HG03139 (cell line): ENCODE measurements around the gene MLLT3.
A peak's percentile ranks its signal among the peaks of the same experiment; 100 is the strongest.

Experiments
- ATAC-seq: cut with Tn5 transposase; IDR thresholded peaks from one replicate; pipeline ENCODE4 v1.9.1; 2021; ENCODE audit not compliant: unreplicated experiment

The MLLT3 gene

DNA sequence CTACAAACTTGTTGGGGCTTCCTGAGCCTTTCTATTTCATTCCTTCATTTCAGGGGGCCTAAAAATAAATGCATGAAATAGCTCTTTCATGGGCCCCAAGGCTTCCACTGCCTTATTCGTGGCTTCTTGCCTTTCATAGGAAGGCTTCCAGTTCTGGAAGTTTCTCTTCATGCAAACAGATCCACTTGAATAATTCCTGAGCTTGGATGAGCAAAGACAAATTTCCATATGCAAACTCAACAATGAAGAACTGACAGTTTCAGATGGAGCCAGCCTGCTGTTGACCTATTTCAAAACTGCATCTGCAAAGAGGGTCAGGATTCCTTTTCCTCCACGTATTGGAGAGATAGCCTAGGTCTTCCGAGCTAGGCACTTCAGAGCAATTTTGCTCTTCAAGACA is 142.1 kb downstream of the MLLT3 start:
- ATAC-seq = peak; percentile 13

DNA sequence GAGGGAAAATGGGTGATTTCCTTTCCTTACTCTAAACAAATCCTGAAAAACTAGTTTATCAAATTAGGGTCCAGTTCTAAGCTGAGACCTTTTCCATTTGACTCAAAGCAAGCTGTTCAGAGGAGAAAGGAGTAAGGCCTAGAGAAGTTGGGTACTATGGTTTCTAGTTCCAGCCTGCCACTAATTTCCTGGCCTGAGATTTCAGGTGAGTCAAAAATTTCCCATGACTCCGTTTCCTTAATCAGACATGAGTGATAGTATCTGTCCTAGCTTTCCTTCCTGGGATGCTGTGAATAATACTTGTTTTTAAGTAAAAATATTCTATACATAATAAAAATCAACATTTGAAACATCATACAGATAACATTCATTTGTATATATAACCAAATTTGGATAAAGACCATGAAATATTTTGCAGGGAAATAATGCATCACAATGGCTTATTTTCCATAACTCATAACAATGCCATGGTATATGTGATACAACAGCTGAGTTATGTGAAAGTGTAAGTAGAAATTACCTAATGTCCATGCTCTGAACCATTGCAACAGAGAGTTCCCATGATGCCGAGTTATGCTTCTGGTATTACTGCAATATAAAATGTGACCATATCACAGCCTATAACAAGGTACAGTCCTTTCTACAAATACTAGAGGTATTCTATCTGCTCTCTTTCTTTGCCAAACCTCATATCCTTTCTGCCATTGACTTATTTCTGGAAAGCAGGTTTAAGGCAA is 142.7 kb downstream of the MLLT3 start:
- peak; percentile 63 for ATAC-seq

DNA sequence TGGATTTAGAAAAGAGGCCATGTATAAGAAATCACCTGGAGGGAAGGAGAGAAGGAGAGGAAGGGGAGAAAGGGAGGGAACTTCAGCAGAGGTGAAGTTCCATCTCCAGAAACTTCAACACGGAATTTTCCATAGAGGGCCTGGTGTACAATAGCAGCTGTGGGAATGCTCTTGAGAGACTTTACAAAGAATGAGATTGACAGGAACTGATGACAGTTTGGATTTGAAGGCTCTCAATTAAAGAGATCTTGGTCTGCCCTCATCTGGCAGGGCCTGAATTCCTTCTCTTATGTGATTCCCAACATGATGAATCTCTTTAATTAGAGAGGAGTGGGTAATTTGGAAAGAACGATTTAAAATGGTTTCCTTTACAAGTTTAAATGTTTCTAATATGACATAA is 143.5 kb downstream of the MLLT3 start:
- no peak for ATAC-seq

DNA sequence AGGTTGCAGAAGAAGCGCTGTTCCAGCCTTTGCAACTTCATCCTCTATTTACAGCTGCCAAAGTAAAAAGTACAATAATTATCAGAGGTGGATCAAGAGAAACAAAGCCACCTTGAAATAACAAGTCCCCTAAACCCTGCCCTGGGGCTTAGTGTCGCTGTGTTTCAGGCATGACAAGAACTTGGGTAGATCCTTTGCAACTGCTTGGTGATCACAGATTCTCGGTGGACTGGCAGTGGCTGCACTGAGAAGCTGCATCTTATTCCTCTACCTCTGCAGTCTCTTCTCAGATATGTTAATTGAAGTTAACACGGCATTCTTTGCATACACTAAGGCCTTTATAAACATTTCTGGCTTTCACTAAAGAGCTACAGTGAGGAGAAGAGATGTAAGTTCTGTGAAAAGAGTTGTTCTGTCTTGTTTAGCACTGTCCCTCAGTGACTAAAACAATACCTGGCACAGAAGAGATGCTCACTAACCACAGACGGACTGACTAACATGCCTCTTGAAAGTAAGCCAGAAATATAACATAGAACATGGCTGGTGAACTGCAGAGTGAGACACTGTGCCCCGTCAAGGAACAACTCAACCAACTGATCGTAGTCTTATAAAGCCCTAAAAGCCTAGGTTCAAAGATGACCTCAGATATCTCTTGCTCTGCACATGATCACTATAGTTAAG is 144.2 kb downstream of the MLLT3 start:
- ATAC-seq = no peak

DNA sequence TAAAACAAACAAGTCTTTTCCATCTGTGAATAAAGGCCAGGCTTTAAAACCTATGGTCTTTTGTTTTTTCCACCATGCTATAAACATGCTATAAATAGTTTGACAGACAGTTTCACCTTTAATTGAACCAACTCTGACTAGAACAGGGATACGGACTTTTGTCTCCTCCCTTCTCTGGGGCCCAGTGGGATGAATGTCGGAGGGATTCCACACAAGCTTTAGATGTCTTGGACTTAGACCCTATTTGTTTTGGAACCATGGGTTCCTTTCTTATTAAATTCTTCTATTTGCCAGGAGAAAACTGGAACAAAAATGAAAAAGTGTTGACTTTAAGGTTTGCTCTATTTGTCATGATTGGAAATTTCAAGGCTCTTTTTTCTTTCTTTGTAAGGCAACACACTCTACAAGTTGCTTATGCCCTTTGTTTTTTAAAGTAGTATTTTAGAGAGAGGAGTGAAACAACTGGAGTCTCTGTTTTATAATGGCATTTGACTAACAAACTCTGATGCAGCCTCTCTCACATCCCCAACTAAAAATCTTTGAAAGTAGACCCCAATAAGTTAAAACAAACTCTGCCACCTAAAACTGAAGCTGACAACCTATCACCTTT is 145.3 kb downstream of the MLLT3 start:
- no peak for ATAC-seq

DNA sequence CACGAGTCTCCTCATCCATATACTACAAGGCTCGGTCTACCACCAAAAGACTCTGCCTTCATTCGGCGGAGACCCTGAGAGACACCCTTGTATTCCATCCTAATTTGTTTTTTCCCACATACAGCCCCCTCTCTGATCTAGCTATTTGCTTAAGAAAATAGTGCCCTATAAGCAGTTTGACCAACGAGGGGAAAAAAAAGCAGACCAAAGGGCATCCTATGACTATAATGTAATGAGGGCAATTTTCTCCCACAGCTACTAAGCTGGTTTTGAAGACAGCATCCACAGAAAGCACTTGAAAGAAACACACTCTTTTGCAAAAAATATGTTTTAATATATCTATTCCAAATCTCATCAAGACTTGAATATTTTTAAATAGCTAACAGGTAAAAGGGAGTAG is 147.8 kb downstream of the MLLT3 start:
- no peak for ATAC-seq

DNA sequence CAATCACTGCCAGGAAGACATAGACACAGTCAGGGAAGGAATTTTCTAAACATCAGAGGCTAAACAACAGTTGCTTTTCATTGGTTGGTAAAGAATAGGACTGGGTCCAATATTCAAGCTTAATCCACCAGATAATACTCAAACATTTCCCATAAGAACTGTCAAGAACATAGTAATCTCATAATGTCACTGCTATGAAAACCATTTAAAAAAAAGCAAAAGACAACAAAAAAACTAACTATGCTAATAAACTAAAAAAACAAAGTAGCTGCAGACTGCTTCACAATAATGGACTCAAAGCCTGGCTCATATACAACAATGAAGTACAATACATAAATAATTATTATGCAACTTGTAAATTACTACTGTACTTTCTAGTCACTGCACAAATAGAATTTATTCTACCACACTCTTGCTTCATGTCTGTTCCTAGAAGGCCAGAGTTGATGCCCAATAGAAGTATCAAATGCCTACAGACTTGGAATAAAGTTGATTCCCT is 148.7 kb downstream of the MLLT3 start:
- no peak for ATAC-seq

DNA sequence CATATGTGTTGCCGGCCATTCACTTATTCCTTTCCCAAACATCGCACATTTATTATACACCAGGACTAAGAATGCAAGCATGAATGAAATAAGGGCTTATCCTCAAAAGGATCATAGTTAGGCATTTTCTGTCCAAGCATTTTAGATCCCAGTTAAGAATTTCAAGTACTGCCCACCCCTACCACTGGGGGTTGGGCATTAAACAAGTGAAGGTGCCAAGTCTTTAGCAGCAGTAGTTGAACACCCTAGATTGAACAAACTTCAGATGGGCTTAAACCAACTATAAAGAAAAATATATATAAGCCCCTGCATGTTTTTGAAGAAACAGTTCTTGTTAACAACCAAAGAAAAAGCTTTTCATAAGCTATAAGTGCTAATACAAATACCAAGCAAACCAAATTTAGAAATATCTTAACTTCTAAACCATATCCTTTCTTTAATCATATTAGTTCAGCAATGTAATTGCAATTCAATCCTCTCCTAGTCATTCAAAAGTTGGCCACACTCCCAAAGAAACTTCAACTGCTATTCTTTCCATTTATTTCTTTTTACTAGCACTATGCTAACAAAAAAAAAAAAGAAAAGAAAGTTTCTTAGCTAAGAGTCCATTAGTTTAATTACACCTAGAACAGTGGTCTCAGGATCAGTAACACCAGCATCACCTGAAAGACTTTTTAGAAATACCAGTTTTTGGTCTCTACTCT is 149.8 kb downstream of the MLLT3 start:
- ATAC-seq = no peak

DNA sequence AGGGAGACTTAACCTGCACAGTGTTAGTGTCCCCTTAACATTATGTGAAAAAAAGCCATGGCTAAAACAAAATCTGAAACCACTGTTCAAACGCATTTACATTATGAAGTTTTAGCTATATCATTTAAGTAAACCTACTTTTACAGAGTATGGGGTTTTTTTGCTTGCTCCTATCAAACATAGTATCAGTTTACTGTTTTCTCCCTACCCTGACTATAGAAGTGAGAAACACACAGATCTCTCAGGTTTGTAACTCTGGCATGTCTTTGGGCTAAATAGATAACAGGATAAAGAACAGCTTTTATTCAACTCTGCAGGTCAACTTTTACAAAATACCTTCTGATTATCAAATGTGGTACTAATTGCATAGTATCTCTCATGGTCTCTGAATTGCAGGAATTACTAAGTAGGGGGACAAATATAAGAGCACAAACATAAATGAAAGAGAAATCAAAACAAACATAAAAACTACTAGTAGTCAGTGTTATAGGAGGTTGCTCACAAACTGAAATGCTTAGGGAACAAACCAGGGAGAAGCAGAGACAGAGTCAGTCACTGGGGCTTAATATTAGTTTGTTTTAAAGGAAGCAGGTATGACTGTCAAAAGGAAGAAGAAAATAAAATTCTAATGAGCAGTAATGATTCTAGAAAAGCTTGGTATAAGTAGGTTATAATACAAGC is 155.8 kb downstream of the MLLT3 start:
- no peak for ATAC-seq

DNA sequence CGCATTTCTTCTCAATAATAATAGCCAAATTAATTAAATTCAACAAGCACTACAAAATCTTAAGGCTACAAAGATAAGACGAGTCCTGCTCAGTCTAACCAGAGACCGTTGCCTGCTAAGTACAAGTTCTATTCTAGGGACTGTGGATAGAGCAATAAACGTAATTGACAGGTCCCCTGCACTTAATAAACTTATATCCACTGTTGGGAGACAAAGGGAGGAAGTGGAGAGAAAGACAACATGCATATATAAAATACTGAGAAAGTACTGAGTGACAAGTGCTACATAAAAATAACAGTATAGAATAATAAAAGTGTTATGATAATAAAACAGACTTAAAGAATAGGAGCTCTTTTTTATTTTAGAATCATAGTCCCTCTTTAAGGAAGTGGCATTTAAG is 158.1 kb downstream of the MLLT3 start:
- ATAC-seq = no peak

GRCh38 chr9:20463823-20464222 is 158.5 kb downstream of the MLLT3 start:
- ATAC-seq = no peak

DNA sequence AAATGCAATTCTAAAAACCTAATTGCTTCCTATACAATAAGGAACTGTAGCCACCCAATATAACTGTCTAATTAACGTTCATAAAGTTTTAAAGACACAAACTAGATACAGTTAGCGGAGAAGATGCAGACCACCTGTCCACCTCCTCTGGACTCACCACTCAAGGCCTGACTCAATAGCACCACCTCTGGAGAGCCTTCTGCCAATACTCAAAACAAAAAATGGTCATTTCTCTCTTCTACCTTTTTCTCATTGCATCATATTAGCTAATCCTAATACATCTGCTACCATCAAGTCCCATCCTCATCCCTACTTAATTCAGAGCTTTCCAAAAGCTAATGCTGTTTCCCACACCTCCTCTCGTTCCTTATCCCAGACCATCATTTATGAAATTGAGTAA is 159.9 kb downstream of the MLLT3 start:
- no peak for ATAC-seq

GRCh38 chr9:20447291-20447690 is 175.0 kb downstream of the MLLT3 start:
- no peak for ATAC-seq

- no peak for ATAC-seq
These were observed 176.1 kb downstream of the MLLT3 start for GRCh38 chr9:20446248-20446647.

DNA sequence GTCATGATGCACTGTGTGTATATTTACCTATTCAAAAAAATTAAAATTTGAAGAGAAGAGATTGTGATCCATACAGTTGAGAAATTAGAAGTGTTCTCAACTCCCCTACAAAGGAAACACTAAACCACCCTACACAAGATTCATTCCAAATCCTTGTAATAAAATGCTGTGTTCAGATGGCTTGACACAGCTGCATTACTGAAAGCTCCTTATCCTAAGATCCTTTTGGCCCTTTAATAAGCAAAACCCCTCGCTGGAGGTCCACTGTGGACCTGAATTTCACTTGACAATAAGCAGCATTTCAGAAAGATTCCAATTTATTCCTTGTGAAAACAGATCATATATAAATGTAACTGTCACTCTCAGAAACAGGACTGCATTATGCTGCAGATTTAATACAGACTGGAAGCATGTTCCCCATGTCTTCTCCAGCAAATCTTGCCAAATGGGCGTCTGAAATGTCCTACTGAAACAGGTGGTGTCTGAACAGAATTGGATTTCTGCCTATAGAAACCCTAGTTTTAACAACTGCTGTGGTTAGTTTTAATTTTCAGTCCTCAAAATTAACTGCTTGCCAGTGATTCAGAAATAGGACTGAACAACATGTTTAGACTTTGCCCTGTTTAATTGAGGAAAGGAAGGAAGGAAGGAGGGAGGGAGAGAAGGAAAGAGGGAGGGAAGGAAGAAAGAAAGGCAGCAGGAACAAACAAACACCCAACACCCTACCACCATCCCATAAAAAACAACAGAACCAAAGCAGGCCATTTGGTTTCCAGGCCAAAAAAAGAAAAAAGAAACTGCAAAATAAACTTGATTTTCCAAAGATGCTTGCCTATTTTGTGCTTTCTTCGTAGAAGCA is 179.6 kb downstream of the MLLT3 start:
- no peak for ATAC-seq

DNA sequence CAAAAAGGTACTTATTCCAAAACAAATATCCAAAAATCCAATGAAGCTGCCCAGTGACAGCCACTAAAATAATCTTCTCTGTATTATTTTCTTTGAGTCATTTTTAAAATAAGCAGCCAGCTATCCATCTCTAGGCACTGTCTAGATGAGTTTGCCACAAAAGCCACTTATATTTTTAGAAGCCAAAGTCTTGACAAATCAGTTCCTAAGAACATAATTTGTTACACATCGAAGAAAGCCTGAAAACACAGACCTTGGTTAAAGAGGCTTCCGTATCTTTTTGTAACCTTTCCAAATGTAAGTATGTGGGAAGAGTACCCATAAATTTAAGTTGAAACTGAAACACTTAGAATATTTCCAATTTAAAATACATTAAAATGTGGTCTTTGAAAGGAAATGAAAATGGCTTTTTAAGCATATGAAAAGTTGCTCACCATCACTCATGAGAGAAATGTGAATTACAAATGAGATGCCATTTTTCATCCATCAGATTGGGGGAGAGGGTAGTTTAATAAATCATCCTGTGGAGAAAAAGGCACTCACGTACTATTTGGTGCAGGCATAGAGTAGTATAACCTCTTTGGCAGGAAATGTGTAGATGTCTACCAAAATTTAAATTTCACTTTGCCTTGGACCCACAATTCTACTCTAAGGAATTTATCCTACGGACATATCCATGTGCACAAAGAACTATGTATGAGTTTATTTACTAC is 180.4 kb downstream of the MLLT3 start:
- ATAC-seq = no peak

GRCh38 chr9:20441166-20441565 is 181.1 kb downstream of the MLLT3 start:
- no peak for ATAC-seq

GRCh38 chr9:20437476-20437875 is 184.8 kb downstream of the MLLT3 start:
- no peak for ATAC-seq

GRCh38 chr9:20436476-20437195 is 185.7 kb downstream of the MLLT3 start:
- ATAC-seq = no peak
